Measurements from ENCODE around the gene PIBF1.

DNA sequence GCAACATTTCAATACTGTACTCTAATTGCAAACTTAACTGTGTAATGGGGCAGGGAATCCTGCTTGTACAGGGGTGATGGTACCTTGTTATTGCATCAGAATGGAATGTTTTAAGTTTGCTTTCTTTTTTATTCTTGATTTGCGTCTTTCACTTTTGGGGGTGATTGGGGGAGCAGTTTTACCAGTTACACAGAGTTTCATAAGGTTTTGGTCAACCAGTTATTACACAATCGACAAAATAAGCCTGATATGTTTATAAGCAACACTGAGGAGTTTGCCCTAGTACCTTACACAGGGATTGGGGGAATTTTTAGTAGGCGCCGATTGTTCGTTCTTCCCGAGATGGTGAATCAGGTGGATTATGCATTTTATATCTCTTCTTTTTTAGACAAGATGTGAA, 279.5 kb downstream of the PIBF1 start:
- TF ChIP-seq, protein P1, sequence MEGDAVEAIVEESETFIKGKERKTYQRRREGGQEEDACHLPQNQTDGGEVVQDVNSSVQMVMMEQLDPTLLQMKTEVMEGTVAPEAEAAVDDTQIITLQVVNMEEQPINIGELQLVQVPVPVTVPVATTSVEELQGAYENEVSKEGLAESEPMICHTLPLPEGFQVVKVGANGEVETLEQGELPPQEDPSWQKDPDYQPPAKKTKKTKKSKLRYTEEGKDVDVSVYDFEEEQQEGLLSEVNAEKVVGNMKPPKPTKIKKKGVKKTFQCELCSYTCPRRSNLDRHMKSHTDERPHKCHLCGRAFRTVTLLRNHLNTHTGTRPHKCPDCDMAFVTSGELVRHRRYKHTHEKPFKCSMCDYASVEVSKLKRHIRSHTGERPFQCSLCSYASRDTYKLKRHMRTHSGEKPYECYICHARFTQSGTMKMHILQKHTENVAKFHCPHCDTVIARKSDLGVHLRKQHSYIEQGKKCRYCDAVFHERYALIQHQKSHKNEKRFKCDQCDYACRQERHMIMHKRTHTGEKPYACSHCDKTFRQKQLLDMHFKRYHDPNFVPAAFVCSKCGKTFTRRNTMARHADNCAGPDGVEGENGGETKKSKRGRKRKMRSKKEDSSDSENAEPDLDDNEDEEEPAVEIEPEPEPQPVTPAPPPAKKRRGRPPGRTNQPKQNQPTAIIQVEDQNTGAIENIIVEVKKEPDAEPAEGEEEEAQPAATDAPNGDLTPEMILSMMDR (conservative IDR thresholded peaks at IDR 0.05; ENCODE audit: low read depth, low read length) = no peak
- TF ChIP-seq EZH2 (IDR thresholded peaks at IDR 0.05; ENCODE audit: borderline replicate concordance, low read depth, low read length, poor library complexity, severe bottlenecking) = no peak

All from A673 (cell line).